ENCODE measurements around the gene CACNA1I. TPM values are rescaled to one million over a fixed set of nuclear protein-coding genes. Genes with fewer than 3 reads are reported as not detected.

The CACNA1I gene
- total RNA-seq, 1 experiment from 2014 or later, result 0.90 TPM

DNA sequence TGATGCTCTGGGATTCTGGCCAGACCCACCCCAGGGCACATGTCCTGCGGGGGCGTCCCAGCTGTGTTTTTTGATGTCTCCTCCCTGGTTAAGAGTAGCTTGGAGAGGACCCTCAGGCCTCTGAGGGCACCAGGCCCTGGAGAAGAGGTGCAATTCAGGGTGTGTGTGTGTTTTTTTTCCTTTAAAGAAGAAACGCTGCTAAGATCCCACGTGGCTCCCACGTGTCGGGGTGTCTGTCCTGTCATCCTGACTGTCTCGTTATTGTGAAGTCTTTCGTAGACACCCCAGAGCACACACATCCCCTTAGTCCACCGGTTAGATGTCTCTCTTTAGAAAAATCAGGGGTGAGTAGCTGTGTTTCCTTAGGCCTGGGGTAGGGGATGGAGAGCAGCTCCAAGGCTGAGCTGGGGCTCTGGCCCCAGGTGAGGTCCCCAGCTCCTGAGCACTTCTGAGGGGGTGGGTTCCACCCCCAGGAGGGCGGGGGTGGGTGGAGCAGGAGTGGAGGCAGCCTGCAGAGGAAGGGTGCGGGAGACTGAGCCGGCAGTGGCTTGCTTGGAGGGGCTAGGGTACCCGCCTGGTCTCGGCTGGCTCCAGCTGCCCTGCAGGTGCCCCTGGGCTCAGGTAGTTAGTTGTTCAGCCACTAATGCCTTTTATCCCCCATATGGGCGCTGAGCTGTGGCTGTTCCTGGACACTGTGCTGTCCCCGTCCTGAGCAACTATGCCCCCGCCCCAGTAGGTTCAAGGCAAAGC lies 116.4 kb downstream of the CACNA1I start:
- DNase-seq (ENCODE audit: low spot score), result no peak
- Histone ChIP-seq H3K36me3 (ENCODE audit: insufficient read depth, low read length, poor library complexity, severe bottlenecking) (no peaks in the 10 kb centered on the region), H3K4me3 (ENCODE audit: low read depth, low read length, poor library complexity, severe bottlenecking) (no peak overlapping the region), H3K9me3 (ENCODE audit: low read depth, low read length, poor library complexity, severe bottlenecking) (no peaks in the 10 kb centered on the region), H3K4me1 (ENCODE audit: insufficient read depth, low read length, poor library complexity, severe bottlenecking) (peaks cover 21% of the 10 kb centered on the region), H3K27me3 (replicated peaks; ENCODE audit: insufficient read depth, low read depth, low read length, poor library complexity) (no peaks in the 10 kb centered on the region), H3K27ac (ENCODE audit: low read depth, low read length, poor library complexity, severe bottlenecking) (no peak overlapping the region)
- no TSS peak for BruUV-seq (replicated peaks)
- ChIA-PET POLR2A (ENCODE audit: low non-redundant PET) (no interaction called here), CTCF (no interaction called here)
- TF ChIP-seq, protein P1, sequence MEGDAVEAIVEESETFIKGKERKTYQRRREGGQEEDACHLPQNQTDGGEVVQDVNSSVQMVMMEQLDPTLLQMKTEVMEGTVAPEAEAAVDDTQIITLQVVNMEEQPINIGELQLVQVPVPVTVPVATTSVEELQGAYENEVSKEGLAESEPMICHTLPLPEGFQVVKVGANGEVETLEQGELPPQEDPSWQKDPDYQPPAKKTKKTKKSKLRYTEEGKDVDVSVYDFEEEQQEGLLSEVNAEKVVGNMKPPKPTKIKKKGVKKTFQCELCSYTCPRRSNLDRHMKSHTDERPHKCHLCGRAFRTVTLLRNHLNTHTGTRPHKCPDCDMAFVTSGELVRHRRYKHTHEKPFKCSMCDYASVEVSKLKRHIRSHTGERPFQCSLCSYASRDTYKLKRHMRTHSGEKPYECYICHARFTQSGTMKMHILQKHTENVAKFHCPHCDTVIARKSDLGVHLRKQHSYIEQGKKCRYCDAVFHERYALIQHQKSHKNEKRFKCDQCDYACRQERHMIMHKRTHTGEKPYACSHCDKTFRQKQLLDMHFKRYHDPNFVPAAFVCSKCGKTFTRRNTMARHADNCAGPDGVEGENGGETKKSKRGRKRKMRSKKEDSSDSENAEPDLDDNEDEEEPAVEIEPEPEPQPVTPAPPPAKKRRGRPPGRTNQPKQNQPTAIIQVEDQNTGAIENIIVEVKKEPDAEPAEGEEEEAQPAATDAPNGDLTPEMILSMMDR (conservative IDR thresholded peaks at IDR 0.05; ENCODE audit: low read depth, low read length), result no peak
- no peak for TF ChIP-seq EZH2 (IDR thresholded peaks at IDR 0.05; ENCODE audit: borderline replicate concordance, low read depth, low read length, poor library complexity, severe bottlenecking)
- intact Hi-C loops (cut with micrococcal nuclease; ENCODE audit: unreplicated experiment), result no loop called here

DNA sequence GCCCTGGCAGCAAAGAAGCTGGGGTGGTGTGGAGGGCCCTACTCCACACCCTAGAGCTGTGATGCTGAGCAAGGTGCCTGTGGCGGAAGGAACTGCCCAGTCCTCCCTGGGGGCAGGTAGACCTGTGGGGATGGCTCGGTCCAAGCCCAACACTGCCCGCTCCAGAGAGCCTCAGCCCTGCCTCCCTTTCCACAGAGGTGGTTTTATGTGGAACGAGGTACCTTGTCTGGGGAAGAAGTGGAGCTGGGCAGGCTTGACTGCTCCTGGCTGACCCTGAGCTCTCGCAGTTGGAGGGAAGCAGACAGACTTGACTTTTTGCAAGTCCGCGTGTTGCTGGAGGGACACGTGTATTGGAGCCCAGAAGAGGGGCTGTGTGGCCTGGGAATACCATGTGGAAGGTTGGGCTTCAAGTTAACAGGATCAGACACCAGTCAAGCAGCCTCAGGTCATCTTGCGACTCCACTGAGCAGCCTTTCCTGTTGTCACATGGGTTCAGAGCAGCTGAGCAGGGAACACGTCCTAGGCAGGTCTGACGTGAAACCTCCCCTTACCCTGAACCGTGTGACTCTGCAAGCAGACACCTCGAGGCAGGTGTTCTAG lies 117.7 kb downstream of the CACNA1I start:
- Histone ChIP-seq H3K36me3 (ENCODE audit: insufficient read depth, low read length, poor library complexity, severe bottlenecking) (no peaks in the 10 kb centered on the region), H3K9me3 (ENCODE audit: low read depth, low read length, poor library complexity, severe bottlenecking) (no peaks in the 10 kb centered on the region), H3K4me1 (ENCODE audit: insufficient read depth, low read length, poor library complexity, severe bottlenecking) (peaks cover 22% of the 10 kb centered on the region), H3K27me3 (replicated peaks; ENCODE audit: insufficient read depth, low read depth, low read length, poor library complexity) (no peaks in the 10 kb centered on the region), H3K4me3 (ENCODE audit: low read depth, low read length, poor library complexity, severe bottlenecking) (no peak overlapping the region), H3K27ac (ENCODE audit: low read depth, low read length, poor library complexity, severe bottlenecking) (no peak overlapping the region)
- ChIA-PET CTCF (no interaction called here), POLR2A (ENCODE audit: low non-redundant PET) (no interaction called here)
- TF ChIP-seq, protein P1 (conservative IDR thresholded peaks at IDR 0.05; ENCODE audit: low read depth, low read length), result no peak
- TF ChIP-seq EZH2 (IDR thresholded peaks at IDR 0.05; ENCODE audit: borderline replicate concordance, low read depth, low read length, poor library complexity, severe bottlenecking), result no peak
- intact Hi-C loops (cut with micrococcal nuclease; ENCODE audit: unreplicated experiment), result no loop called here
- no peak for DNase-seq (ENCODE audit: low spot score)
- BruUV-seq (replicated peaks), result no TSS peak

DNA sequence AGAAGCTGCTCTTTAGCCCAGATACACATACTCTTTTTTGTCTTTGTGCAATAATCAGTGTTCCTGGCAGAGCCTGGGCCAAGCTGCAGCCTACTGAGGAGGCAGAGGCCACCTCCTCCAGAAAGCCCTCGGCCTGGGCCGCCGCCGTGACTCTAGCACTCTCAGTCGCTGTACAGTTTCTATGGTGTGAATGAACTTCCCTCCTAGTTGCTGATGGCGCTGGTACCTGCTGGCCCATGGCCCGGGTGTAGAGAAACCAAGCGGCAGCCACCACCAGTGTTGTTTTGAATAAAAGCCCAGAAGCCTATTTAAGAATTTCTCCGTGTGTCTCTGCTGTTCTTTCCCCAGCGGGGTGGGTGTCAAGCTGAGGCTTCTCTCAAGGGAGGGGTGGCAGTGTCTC lies 118.9 kb downstream of the CACNA1I start:
- no TSS peak for BruUV-seq (replicated peaks)
- no peaks in the 10 kb centered on the region for H3K27me3 ChIP-seq (replicated peaks; ENCODE audit: insufficient read depth, low read depth, low read length, poor library complexity)
- no peaks in the 10 kb centered on the region for H3K9me3 ChIP-seq (ENCODE audit: low read depth, low read length, poor library complexity, severe bottlenecking)
- no peak for TF ChIP-seq EZH2 (IDR thresholded peaks at IDR 0.05; ENCODE audit: borderline replicate concordance, low read depth, low read length, poor library complexity, severe bottlenecking)
- TF ChIP-seq, protein P1 (conservative IDR thresholded peaks at IDR 0.05; ENCODE audit: low read depth, low read length), result no peak
- ChIA-PET POLR2A (ENCODE audit: low non-redundant PET) (no interaction called here), CTCF (no interaction called here)
- intact Hi-C loops (cut with micrococcal nuclease; ENCODE audit: unreplicated experiment), result no loop called here
- H3K4me1 ChIP-seq (ENCODE audit: insufficient read depth, low read length, poor library complexity, severe bottlenecking), result peaks cover 22% of the 10 kb centered on the region
- H3K4me3 ChIP-seq (ENCODE audit: low read depth, low read length, poor library complexity, severe bottlenecking), result no peak overlapping the region
- no peak for DNase-seq (ENCODE audit: low spot score)
- no peak overlapping the region for H3K27ac ChIP-seq (ENCODE audit: low read depth, low read length, poor library complexity, severe bottlenecking)
- H3K36me3 ChIP-seq (ENCODE audit: insufficient read depth, low read length, poor library complexity, severe bottlenecking), result no peaks in the 10 kb centered on the region
